Gastroesophageal sphincter (tissue), 3 donors: ENCODE data around the gene RDH16.

Experiments used
- CTCF ChIP-seq, 4 experiments: fragments of 200-600 bp in 2 of 4; fragments of 450-650 bp in 2 of 4; sonication (generic) in 1 of 4; IDR thresholded peaks; one replicate each; pipeline ENCODE4 v1.5.1; 2017 to 2019; ENCODE audit warnings: antibody characterized with exemption in 4 of 4, mild to moderate bottlenecking in 2 of 4, moderate library complexity in 2 of 4
- POLR2A ChIP-seq, 2 donors: fragments of 450-650 bp; IDR thresholded peaks; one replicate each; pipeline ENCODE4 v1.6.1; 2017; ENCODE audit warnings: antibody characterized with exemption in 2 of 2, mild to moderate bottlenecking in 2 of 2, moderate library complexity in 1 of 2
- POLR2AphosphoS5 ChIP-seq: sonication (generic); formaldehyde crosslinking; IDR thresholded peaks from one replicate; pipeline ENCODE4 v1.6.1; 2017; ENCODE audit warnings: antibody characterized with exemption

DNA sequence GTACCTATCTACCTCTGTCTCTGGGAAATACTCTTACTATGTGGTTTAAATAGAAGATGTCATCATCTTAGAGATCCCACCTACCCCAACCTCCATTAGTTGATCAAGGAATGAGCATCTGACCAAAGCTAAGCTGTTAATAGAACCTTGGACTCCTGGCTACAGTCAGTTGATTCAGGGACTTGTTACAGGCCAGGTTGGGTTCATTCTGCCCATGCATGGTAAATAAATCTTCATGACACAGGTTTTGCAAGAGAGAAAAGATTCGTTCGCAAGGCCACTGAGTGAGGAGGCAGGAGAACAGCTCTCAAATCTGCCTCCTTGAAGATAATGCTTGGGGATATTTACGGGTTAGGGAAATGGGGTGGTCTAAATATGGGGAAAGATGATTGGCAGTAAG lies 42.7 kb downstream of the RDH16 start:
- TF ChIP-seq POLR2A (IDR thresholded peaks at IDR 0.05) (no peak), CTCF (IDR thresholded peaks at IDR 0.05) (no peak), POLR2AphosphoS5 (no peak)
